Iris pigment epithelial cell (primary cell): Measurements from ENCODE around the gene ADAMTS7.
"Not testable (repeated sequence)": the region's sequence is repeated elsewhere in the genome, so short reads cannot be mapped to it uniquely, and the experiment has no call there.

ENCODE experiments used
- DNase-seq: peaks from one replicate; pipeline ENCODE4 v3.0.0-alpha.2; 2011; ENCODE audit warnings: low read depth

Gene ADAMTS7

DNA sequence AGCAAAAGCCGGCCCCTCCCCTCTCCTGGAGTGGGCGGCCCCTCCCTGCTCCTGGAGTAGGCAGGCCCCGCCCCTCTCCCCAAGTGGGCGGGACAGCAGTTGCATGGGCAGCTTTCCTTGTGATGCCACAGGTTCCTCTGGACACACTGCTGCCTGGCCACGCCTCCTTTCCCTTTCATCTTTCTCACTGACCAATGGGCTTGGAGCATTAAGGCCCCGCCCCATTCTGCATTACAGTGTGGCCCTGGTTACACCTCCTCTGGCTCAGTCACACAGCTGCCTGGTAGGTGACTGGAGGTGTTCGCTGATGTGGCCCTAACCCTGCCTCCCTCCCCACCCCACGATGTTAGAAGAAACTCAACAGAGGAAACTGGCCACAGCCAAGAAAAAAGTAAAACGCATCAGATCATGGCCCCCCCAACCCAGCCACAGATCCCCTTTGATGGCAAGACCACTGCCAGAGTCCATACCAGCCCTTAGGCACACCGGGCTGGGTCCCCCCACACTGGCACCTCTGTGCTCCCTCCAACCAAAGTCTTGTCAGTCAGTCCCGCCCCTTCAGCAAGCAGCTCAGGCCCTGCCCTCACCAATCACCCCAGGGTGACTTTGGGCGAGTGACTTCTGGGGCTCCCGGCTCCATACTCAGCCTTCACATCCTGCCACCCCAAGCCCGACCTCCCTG lies 84.3 kb downstream of the ADAMTS7 start:
- DNase-seq = peak; percentile 5

DNA sequence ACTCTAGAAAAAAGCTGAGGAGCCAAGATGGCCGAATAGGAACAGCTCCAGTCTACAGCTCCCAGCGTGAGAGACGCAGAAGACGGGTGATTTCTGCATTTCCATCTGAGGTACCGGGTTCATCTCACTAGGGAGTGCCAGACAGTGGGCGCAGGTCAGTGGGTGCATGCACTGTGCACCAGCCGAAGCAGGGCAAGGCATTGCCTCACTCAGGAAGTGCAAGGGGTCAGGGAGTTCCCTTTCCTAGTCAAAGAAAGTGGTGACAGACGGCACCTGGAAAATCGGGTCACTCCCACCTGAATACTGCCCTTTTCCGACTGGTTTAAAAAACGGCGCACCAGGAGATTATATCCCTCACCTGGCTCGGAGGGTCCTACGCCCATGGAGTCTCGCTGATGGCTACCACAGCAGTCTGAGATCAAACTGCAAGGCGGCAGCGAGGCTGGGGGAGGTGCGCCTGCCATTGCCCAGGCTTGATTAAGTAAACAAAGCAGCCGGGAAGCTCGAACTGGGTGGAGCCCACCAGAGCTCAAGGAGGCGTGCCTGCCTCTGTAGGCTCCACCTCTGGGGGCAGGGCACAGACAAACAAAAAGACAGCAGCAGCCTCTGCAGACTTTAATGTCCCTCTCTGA lies 91.3 kb downstream of the ADAMTS7 start:
- DNase-seq = not testable (repeated sequence)

DNA sequence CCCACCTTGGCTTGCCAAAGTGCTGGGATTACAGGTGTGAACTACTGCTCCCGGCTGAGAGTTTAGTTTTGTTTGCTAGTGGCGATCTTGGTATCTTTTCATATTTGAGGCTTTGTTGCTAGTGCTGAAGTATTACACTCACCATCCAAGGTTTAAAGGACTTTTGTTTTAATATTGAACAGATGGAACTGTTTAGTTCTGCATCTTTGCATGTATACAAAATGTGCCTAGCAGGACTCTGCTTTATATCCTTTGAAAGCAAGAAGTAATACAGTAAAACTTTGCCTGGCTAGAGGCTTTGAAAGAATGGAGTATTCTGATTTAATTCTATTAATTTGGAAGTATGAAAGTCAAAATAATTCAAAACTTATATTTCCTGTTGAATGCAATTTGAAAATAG lies 92.4 kb downstream of the ADAMTS7 start:
- DNase-seq = no peak

GRCh38 chr15:78717956-78718656 lies 93.2 kb downstream of the ADAMTS7 start:
- no peak for DNase-seq

- DNase-seq = peak; percentile 20
Observed at GRCh38 chr15:78716651-78717050, 94.6 kb downstream of the ADAMTS7 start.

- peak; percentile 76 for DNase-seq
Observed at GRCh38 chr15:78715930-78716329, 95.3 kb downstream of the ADAMTS7 start.

GRCh38 chr15:78715434-78715833 lies 95.8 kb downstream of the ADAMTS7 start:
- no peak for DNase-seq

DNA sequence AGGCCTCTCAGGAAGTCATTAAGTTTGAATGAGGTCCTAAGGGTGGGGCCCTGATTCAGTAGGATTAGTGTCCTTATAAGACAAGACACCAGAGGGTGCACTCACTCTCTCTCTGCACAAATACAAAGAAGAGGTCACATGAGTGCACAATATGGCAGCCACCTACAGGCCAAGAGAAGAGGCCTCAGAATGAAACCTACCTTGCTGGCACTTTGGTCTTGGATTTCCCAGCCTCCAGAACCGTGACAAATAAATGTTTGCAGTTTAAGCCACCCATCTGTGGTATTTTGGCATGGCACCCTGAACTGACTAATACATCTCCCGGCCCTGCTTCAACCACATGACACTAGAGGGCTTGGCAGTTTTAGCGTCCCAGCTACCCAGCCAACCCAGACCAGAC lies 96.4 kb downstream of the ADAMTS7 start:
- DNase-seq = no peak

DNA sequence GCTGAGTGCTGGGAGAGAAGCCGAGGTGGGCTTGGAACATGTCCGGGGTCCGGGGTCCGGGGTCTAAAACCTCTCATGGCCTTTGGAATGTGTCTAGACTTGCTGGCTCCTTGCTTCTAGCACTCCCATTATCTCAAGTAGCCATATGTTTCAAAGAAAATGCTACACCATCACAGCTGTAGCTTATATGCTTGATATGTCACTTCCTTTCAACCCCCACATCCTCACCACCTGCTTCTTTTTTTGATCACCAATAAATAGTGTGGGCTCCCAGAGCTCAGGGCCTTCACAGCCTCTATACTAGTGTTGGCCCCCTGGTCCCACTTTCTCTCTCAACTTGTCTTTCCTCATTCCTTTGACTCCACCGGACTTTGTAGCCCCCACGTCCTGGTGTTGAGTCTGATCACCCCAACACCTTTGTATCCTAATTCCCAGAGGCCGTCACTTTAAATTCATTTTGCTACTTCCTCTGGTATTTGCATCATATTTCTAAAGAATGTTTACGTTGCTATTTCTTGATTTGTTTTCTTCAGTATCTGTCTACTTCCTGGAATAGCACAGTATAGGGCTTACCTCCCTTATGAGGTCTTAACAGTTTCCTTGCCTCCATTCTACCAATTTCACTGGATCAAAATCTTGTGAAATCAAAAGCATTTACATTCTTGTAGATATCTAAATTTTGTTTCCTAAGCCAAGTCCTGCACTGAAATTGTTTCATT lies 98.3 kb downstream of the ADAMTS7 start:
- no peak for DNase-seq

GRCh38 chr15:78711638-78712037 lies 99.6 kb downstream of the ADAMTS7 start:
- DNase-seq = no peak

DNA sequence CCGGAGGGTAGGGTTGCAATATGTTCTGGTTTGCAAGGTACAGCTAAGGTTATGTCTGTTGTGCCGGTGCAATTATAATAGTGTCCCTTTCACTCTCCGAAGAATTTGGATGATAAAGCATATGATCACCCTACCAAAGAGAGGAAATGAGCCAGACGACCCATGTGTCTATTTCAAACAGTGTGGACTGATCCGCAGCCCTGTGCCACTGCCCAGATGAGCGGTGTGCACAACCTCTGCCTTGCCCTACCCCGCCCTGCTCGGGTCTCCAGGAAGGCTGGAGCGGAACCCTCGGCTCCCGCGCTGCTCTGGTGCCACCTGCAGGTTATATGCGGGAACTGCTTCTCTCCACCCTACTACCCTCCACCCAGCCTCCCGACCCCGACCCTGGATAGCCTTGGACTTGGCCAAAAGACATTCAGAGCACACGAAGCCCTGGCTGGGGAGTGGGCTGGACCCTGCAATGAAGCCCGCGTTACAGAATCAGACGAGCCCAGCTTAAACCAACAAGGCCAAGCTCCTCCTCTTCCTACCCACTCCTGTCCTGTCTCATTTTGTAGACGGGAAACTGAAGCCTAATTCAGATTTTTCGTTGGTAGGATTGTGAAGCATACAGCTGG lies 101.9 kb downstream of the ADAMTS7 start:
- DNase-seq = no peak
